OCI-LY3 (cell line): Measurements from ENCODE around the gene CST7.

Source experiments
- H2AFZ ChIP-seq: fragments of 200-600, 300-600 bp; shearing (Covaris generic); 2 replicates; pipeline ENCODE4 v1.6.0; 2014; ENCODE audit warnings: antibody characterized with exemption, low read depth, low read length
- H3K27ac ChIP-seq: fragments of 200-600, 300-600 bp; sonication (generic); 2 replicates; pipeline ENCODE4 v1.5.1; 2014; ENCODE audit warnings: mild to moderate bottlenecking, low read length, moderate library complexity, mixed read lengths
- H3K27me3 ChIP-seq: fragments of 200-600, 300-600 bp; sonication (generic); 2 replicates; pipeline ENCODE4 v1.6.1; 2014; ENCODE audit warnings: low read depth, low read length, mixed read lengths
- H3K36me3 ChIP-seq: fragments of 200-600, 300-600 bp; sonication (generic); replicated peaks from 2 replicates; pipeline ENCODE3; 2014; ENCODE audit warnings: low read depth, low read length, mixed read lengths
- H3K4me1 ChIP-seq: fragments of 300-600, 200-600 bp; sonication (generic); 2 replicates; pipeline ENCODE4 v1.6.1; 2014; ENCODE audit warnings: low read length, mixed read lengths
- H3K4me2 ChIP-seq: fragments of 200-600, 300-600 bp; sonication (generic); 2 replicates; pipeline ENCODE4 v1.6.1; 2014; ENCODE audit warnings: low read length, mixed read lengths
- H3K4me3 ChIP-seq: fragments of 300-600, 200-600 bp; sonication (generic); 2 replicates; pipeline ENCODE4 v1.5.1; 2014; ENCODE audit warnings: antibody characterized with exemption, mild to moderate bottlenecking, low read length, moderate library complexity
- H3K79me2 ChIP-seq: fragments of 300-600, 200-600 bp; shearing (Covaris generic); 2 replicates; pipeline ENCODE4 v1.6.1; 2014; ENCODE audit warnings: mild to moderate bottlenecking, low read length, mixed read lengths
- H3K9ac ChIP-seq: fragments of 300-600, 200-600 bp; shearing (Covaris generic); 2 replicates; pipeline ENCODE4 v1.6.0; 2014; ENCODE audit warnings: mild to moderate bottlenecking, low read length, moderate library complexity
- H3K9me3 ChIP-seq: fragments of 200-600, 300-600 bp; shearing (Covaris generic); 2 replicates; pipeline ENCODE4 v1.6.1; 2014; ENCODE audit warnings: low read length, mixed read lengths; ENCODE audit not compliant: insufficient read depth
- H4K20me1 ChIP-seq: fragments of 200-600, 300-600 bp; sonication (generic); 2 replicates; pipeline ENCODE4 v1.6.1; 2016; ENCODE audit warnings: low read length, mixed read lengths; ENCODE audit not compliant: insufficient read depth
- EZH2phosphoT487 ChIP-seq: fragments of 200-600 bp; shearing (Covaris generic); IDR thresholded peaks from 2 replicates; pipeline ENCODE4 v1.6.1; 2018; ENCODE audit warnings: antibody characterized with exemption, mixed run types, low read depth
- TF ChIP-seq, protein P1 (sequence below): fragments of 200-600, 300-600 bp; sonication (generic); IDR thresholded peaks from 2 replicates; pipeline ENCODE4 v1.5.1; 2014; ENCODE audit warnings: antibody characterized with exemption, low read length, low read depth

CST7 gene

DNA sequence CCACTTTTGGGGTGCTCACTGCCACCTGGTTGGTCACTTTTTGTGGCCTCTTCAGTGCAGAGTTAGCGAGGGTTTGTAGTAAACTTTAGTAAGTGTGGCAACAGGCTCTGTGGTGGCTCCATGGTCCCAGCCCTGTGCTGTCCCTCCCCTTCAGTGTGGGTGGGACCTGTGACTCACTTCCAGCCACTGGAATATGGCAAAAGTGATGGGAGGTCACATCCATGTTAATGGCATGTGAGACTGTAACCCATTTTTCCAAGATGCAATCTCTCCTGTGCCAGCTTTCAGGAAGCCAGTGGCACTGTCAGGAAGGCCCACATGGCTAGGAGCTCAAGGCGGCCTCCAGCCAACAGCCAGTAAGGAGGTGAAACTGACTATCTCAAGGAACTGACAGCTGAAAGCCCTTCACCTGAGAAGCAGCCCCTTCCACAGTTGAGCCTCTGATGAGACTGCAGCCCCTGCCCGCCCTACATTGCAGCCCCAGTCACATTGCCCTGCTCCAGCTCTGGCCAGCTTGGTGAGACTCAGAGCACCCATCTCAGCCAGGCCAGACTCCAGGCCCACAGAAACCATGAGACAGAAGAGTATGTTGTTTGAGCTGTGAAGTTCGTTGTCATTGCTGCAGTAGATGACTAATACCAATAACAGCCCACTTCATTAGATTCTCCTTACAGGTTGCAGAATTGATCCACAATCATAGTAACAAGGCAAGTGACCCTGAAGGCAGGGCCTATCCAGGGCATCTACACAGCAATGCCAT lies 13.1 kb upstream of the CST7 start:
- Histone ChIP-seq H3K27ac (no peak overlapping the region), H3K9ac (no peak overlapping the region), H3K4me1 (peaks cover 11% of the 10 kb centered on the region), H4K20me1 (no peaks in the 10 kb centered on the region), H3K4me3 (no peak overlapping the region), H3K4me2 (no peak overlapping the region), H3K9me3 (no peaks in the 10 kb centered on the region), H3K79me2 (no peaks in the 10 kb centered on the region), H3K27me3 (no peaks in the 10 kb centered on the region), H3K36me3 (no peaks in the 10 kb centered on the region), H2AFZ (no peak overlapping the region)
- TF ChIP-seq EZH2phosphoT487 = no peak
- TF ChIP-seq, protein P1, sequence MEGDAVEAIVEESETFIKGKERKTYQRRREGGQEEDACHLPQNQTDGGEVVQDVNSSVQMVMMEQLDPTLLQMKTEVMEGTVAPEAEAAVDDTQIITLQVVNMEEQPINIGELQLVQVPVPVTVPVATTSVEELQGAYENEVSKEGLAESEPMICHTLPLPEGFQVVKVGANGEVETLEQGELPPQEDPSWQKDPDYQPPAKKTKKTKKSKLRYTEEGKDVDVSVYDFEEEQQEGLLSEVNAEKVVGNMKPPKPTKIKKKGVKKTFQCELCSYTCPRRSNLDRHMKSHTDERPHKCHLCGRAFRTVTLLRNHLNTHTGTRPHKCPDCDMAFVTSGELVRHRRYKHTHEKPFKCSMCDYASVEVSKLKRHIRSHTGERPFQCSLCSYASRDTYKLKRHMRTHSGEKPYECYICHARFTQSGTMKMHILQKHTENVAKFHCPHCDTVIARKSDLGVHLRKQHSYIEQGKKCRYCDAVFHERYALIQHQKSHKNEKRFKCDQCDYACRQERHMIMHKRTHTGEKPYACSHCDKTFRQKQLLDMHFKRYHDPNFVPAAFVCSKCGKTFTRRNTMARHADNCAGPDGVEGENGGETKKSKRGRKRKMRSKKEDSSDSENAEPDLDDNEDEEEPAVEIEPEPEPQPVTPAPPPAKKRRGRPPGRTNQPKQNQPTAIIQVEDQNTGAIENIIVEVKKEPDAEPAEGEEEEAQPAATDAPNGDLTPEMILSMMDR = no peak

DNA sequence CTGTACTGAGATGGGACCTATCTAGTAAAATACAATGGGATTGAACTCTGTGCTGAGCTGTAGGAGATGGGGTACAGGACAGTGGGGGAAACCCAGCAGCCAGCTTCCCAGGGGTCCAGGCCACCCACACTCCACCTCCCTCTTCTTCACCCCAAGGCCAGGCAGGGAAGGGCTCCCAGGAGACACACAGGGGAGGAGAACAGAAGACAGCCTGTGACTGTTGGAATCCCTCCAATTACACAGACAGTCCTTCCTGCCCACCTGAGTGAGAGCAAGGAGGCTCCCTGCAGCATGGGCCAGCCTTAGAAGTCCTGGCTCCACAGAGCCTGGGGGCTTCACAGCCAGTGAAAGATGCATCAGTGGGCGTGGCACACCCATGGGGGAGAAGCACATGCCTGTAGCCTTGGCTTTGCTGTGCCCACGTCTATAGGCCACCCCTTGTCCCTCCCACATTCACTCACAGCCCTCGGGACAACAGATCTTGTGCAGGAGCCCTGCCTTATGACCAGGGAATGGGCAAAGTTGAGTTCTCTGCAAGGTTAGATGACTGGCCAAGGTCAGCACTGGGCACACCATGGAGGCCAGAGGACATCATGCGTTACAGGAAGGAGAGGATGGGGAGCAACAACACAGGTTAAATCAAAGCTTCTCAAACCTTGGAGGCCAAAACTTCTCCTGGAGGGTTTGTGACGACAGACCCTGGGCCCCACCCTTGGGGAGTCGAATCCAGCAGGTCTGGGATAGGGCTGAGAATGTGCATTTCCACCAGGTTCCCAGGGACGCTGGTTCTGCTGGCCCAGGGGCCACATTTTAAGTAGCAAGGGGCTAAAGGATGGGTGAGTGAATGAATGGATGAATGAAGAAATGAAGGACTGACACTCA lies 12.3 kb upstream of the CST7 start:
- H3K27ac ChIP-seq = no peak overlapping the region
- no peaks in the 10 kb centered on the region for H3K9me3 ChIP-seq
- 0 out of 2 replicates have a peak, but pooled peaks cover 4% of the 10 kb centered on the region for H3K4me1 ChIP-seq
- no peaks in the 10 kb centered on the region for H3K36me3 ChIP-seq
- no peak overlapping the region for H3K9ac ChIP-seq
- no peaks in the 10 kb centered on the region for H3K27me3 ChIP-seq
- TF ChIP-seq, protein P1 = no peak
- TF ChIP-seq EZH2phosphoT487 = no peak
- H3K4me3 ChIP-seq = no peak overlapping the region
- H2AFZ ChIP-seq = no peak overlapping the region
- no peaks in the 10 kb centered on the region for H4K20me1 ChIP-seq
- no peak overlapping the region for H3K4me2 ChIP-seq
- H3K79me2 ChIP-seq = no peaks in the 10 kb centered on the region

DNA sequence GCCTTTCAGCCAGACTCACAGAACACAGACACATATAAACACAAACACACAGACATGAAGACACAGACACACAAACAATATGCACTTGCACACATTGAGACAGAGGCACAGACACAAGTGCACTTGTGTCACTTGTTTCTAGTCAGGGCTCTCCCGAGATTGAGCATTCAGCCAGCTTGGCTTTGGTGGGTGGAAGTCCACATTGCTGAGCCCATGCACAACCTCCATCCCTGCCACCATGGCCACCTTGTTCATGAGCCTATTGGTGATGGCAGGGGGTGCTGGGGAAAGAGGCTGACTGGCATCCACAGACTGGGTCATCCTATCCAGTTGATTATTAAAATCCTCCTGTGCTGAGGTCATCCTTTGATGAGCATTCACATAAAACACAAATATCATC lies 11.5 kb upstream of the CST7 start:
- 0 out of 2 replicates have a peak, but pooled peaks cover 4% of the 10 kb centered on the region for H3K4me1 ChIP-seq
- H2AFZ ChIP-seq = no peak overlapping the region
- H3K27me3 ChIP-seq = no peaks in the 10 kb centered on the region
- TF ChIP-seq, protein P1 = no peak
- TF ChIP-seq EZH2phosphoT487 = no peak
- no peaks in the 10 kb centered on the region for H3K9me3 ChIP-seq
- H4K20me1 ChIP-seq = no peaks in the 10 kb centered on the region
- no peak overlapping the region for H3K27ac ChIP-seq
- no peaks in the 10 kb centered on the region for H3K79me2 ChIP-seq
- H3K9ac ChIP-seq = no peak overlapping the region
- no peaks in the 10 kb centered on the region for H3K36me3 ChIP-seq
- no peak overlapping the region for H3K4me3 ChIP-seq
- no peak overlapping the region for H3K4me2 ChIP-seq

DNA sequence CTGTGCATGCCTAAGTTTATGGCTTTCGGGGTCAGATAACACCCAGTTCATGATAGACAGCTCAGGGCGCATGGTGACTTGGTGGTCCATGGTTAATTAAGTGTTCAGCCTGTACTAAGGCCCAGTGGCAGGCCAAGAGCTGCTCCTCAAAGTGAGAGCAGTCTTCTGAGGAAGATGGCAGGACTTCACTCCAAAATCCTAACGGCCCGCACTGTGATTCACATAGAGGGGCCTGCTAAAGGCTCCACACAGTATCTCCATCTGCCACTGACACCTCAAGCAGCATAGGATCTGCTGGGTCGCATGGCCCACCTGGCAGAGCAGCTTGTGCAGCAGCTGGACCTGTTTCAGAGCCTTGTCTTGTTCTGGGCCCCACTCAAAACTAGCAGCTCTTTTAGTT lies 10.6 kb upstream of the CST7 start:
- Histone ChIP-seq H3K27ac (no peak overlapping the region), H2AFZ (no peak overlapping the region), H3K9ac (no peak overlapping the region), H3K79me2 (no peaks in the 10 kb centered on the region), H3K36me3 (no peaks in the 10 kb centered on the region), H3K27me3 (no peaks in the 10 kb centered on the region), H3K4me2 (no peak overlapping the region), H3K9me3 (no peaks in the 10 kb centered on the region), H3K4me3 (no peak overlapping the region), H4K20me1 (no peaks in the 10 kb centered on the region), H3K4me1 (0 out of 2 replicates have a peak, but pooled peaks cover 4% of the 10 kb centered on the region)
- TF ChIP-seq, protein P1 = no peak
- no peak for TF ChIP-seq EZH2phosphoT487
